ENCODE results near the gene CYB561D2. TPM values are rescaled to one million over a fixed set of nuclear protein-coding genes. Genes with fewer than 3 reads are reported as not detected.

Gene CYB561D2
- total and polyA plus RNA-seq, 2 donors (not counting 3 experiments of a cell fraction or from before 2014, with no cell fraction given), result 13.6 to 46.0 TPM

GRCh38 chr3:50341996-50342650, 8.5 kb upstream of the CYB561D2 start:
- dilution Hi-C loops (cut with MboI; ENCODE audit: extremely low pct_ligation_motif_present, low sequenced_read_pairs) (no loop called here), intact Hi-C loops (cut with micrococcal nuclease) (no loop called here)
- Histone ChIP-seq H3K27me3 (ENCODE audit: control insufficient read depth in 2 of 2, insufficient read depth in 2 of 2, low read length in 2 of 2) (no peaks in the 10 kb centered on the region), H3K4me2 (ENCODE audit: insufficient read depth, low read length) (no peak overlapping the region), H2AFZ (ENCODE audit: low read depth, low read length) (no peak overlapping the region), H3K9me1 (replicated peaks; ENCODE audit: control insufficient read depth, extremely low read depth, insufficient read depth, low read length) (no peaks in the 10 kb centered on the region), H3K9me3 (replicated peaks; ENCODE audit: control insufficient read depth, insufficient read depth, low read length) (no peaks in the 10 kb centered on the region), H3K9ac (replicated peaks; ENCODE audit: extremely low read depth, insufficient read depth, low read length) (no peak overlapping the region), H3K4me1 (ENCODE audit: control insufficient read depth, extremely low read depth, insufficient read depth, low read length) (peaks cover 19% of the 10 kb centered on the region), H3K4me3 (replicated peaks in 1 of 3; ENCODE audit: insufficient read depth in 1 of 3, low read depth in 1 of 3, low read length in 3 of 3) (no peak overlapping the region), H4K20me1 (replicated peaks; ENCODE audit: control insufficient read depth, extremely low read depth, insufficient read depth, low read length) (no peaks in the 10 kb centered on the region), H3K36me3 (ENCODE audit: control insufficient read depth in 2 of 2, extremely low read depth in 1 of 2, insufficient read depth in 2 of 2, low read length in 2 of 2) (no peaks in the 10 kb centered on the region), H3K27ac (ENCODE audit: insufficient read depth, low read depth, low read length) (no peak overlapping the region), H3K79me2 (ENCODE audit: control insufficient read depth, insufficient read depth, low read length) (peaks cover under 1% of the 10 kb centered on the region)
- FAIRE-seq (no peak), DNase-seq (ENCODE audit: low read depth, low spot score) (no peak)
- CTCF ChIA-PET, result interaction anchor here (1.1 kb wide), 1 partner anchor 200 kb away, joined by 5 read pairs; no protein-coding TSS in a partner anchor
- BruUV-seq (replicated peaks), result no TSS peak
- TF ChIP-seq POLR2A (IDR thresholded peaks at IDR 0.05; ENCODE audit: low read depth, low read length) (no peak), POLR2AphosphoS5 (IDR thresholded peaks at IDR 0.05; ENCODE audit: insufficient read depth, low read depth, low read length) (no peak), EZH2 (IDR thresholded peaks at IDR 0.05; ENCODE audit: borderline replicate concordance, low read depth, low read length, severe bottlenecking) (no peak), FOS (IDR thresholded peaks at IDR 0.05; ENCODE audit: borderline replicate concordance, insufficient read depth, low read length) (no peak), GATA2 (IDR thresholded peaks at IDR 0.05; ENCODE audit: insufficient read depth, insufficient read length, low read depth, low read length) (no peak), MYC (IDR thresholded peaks at IDR 0.05; ENCODE audit: low read depth, low read length) (no peak), CTCF (IDR thresholded peaks at IDR 0.05; ENCODE audit: extremely low read depth in 1 of 2, insufficient read depth in 1 of 2, low read depth in 1 of 2, low read length in 2 of 2) (no peak), JUN (IDR thresholded peaks at IDR 0.05; ENCODE audit: borderline replicate concordance, insufficient read depth, insufficient read length, low read depth) (no peak), MAX (IDR thresholded peaks at IDR 0.05; ENCODE audit: insufficient read depth, insufficient read length) (no peak)
- POLR2A ChIA-PET, result no interaction called here
